Ishikawa (cell line): ENCODE measurements around the gene SPATA32.

Source experiments
- CEBPB ChIP-seq: IDR thresholded peaks from 2 replicates; pipeline ENCODE4 v1.6.1; 2012
- EGR1 ChIP-seq: IDR thresholded peaks from 2 replicates; pipeline ENCODE4 v1.6.1; 2012
- EP300 ChIP-seq: IDR thresholded peaks from 2 replicates; pipeline ENCODE4 v1.6.1; 2012; ENCODE audit warnings: borderline replicate concordance
- FOXM1 ChIP-seq: IDR thresholded peaks from 2 replicates; pipeline ENCODE4 v1.6.1; 2012; ENCODE audit warnings: low read depth, borderline replicate concordance
- RAD21 ChIP-seq: IDR thresholded peaks from 2 replicates; pipeline ENCODE4 v1.6.1; 2012; ENCODE audit warnings: low read depth
- TAF1 ChIP-seq: IDR thresholded peaks from 2 replicates; pipeline ENCODE4 v1.6.1; 2012; ENCODE audit warnings: low read depth, mild to moderate bottlenecking
- TCF12 ChIP-seq: IDR thresholded peaks from 2 replicates; pipeline ENCODE4 v1.6.1; 2012; ENCODE audit warnings: low read depth
- TEAD4 ChIP-seq: IDR thresholded peaks from 2 replicates; pipeline ENCODE4 v1.6.1; 2012
- YY1 ChIP-seq: IDR thresholded peaks from 2 replicates; pipeline ENCODE4 v1.6.1; 2012; ENCODE audit warnings: low read depth
- ZBTB7A ChIP-seq: IDR thresholded peaks from 2 replicates; pipeline ENCODE4 v1.6.1; 2012; ENCODE audit warnings: low read depth
- TF ChIP-seq, protein P1 (sequence below): IDR thresholded peaks from 2 replicates; pipeline ENCODE4 v1.6.1; 2012
- TF ChIP-seq, protein P2 (sequence below): IDR thresholded peaks from 2 replicates; pipeline ENCODE4 v1.6.1; 2012; ENCODE audit warnings: low read depth, mild to moderate bottlenecking

DNA sequence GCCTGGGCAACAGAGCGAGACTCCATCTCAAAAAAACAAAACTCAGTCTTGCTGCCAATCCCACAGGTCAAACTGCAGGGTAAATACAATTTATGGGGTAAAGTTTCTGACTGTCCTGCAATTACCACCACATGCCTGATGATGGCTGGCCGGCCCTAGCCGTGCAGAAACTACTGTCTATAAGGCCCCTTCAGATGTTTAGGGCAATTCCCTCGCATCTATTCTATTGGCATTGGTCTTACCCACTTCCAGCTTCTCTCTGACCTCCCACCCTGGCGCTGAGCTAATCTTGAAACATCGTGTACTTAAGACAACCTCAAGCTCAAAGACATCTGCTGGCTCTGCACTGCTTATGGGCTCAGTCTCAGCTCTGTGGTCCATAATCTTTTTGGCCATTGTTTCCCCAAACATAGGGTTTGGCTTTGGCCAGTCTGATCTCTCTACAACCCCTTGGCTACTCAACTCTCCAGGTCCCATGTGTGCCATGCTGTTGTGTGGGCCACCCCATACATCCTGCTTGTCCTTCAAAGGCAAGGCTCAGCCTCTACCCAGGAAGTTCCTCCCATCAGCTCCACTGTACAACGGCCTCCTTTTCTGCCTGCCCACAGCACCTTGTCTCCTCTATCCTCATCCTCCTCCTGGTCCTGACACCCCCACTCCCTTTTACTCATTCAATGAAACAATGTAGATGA, 38.3 kb upstream of the SPATA32 start:
- TF ChIP-seq EGR1: no peak
- no peak for TF ChIP-seq CEBPB
- TF ChIP-seq, protein P1, sequence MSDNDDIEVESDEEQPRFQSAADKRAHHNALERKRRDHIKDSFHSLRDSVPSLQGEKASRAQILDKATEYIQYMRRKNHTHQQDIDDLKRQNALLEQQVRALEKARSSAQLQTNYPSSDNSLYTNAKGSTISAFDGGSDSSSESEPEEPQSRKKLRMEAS: no peak
- TF ChIP-seq RAD21: no peak
- TF ChIP-seq YY1: no peak
- no peak for TF ChIP-seq ZBTB7A
- TF ChIP-seq EP300: no peak
- TF ChIP-seq FOXM1: no peak
- no peak for TF ChIP-seq TCF12
- TF ChIP-seq TAF1: no peak
- TF ChIP-seq, protein P2, sequence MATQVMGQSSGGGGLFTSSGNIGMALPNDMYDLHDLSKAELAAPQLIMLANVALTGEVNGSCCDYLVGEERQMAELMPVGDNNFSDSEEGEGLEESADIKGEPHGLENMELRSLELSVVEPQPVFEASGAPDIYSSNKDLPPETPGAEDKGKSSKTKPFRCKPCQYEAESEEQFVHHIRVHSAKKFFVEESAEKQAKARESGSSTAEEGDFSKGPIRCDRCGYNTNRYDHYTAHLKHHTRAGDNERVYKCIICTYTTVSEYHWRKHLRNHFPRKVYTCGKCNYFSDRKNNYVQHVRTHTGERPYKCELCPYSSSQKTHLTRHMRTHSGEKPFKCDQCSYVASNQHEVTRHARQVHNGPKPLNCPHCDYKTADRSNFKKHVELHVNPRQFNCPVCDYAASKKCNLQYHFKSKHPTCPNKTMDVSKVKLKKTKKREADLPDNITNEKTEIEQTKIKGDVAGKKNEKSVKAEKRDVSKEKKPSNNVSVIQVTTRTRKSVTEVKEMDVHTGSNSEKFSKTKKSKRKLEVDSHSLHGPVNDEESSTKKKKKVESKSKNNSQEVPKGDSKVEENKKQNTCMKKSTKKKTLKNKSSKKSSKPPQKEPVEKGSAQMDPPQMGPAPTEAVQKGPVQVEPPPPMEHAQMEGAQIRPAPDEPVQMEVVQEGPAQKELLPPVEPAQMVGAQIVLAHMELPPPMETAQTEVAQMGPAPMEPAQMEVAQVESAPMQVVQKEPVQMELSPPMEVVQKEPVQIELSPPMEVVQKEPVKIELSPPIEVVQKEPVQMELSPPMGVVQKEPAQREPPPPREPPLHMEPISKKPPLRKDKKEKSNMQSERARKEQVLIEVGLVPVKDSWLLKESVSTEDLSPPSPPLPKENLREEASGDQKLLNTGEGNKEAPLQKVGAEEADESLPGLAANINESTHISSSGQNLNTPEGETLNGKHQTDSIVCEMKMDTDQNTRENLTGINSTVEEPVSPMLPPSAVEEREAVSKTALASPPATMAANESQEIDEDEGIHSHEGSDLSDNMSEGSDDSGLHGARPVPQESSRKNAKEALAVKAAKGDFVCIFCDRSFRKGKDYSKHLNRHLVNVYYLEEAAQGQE: no peak
- no peak for TF ChIP-seq TEAD4
